ENCODE data around the gene PRRC2C. TPM values are rescaled to one million over a fixed set of nuclear protein-coding genes. Genes with fewer than 3 reads are reported as not detected.

The PRRC2C gene
- polyA plus RNA-seq, 2 of the 4 experiments (the other 2 are of a cell fraction): 50.3 to 96.3 TPM

GRCh38 chr1:171530676-171531075 lies 45.3 kb downstream of the PRRC2C start:
- FAIRE-seq: peak; percentile 63
- CTCF ChIA-PET: no interaction called here
- POLR2A ChIA-PET: no interaction called here
- 92% methylated on average over 3 of the region's 3 CpGs for WGBS (ENCODE audit: missing lambda C conversion rate)
- no peak overlapping the region for H3K27ac ChIP-seq
- no peaks in the 10 kb centered on the region for H3K9me3 ChIP-seq
- H3K4me2 ChIP-seq: no peak overlapping the region
- no peak for ATAC-seq
- DNase-seq (ENCODE audit: low read depth in 1 of 2, low spot score in 1 of 2): no peak
- H3K4me3 ChIP-seq: no peak overlapping the region
- TF ChIP-seq JUNB (IDR thresholded peaks at IDR 0.05): no peak
- TF ChIP-seq MYC (IDR thresholded peaks at IDR 0.05; ENCODE audit: borderline replicate concordance, low read length): no peak
- TF ChIP-seq ATOH8 (CRISPR knock-in tag; IDR thresholded peaks at IDR 0.05; ENCODE audit: low read depth): no peak
- TF ChIP-seq HOXB5 (CRISPR knock-in tag; IDR thresholded peaks at IDR 0.05): no peak
- TF ChIP-seq CHD2 (IDR thresholded peaks at IDR 0.05; ENCODE audit: low read length, partially characterized antibody): no peak
- no peaks in the 10 kb centered on the region for H3K4me1 ChIP-seq

GRCh38 chr1:171532520-171532919 lies 47.2 kb downstream of the PRRC2C start:
- CTCF ChIA-PET: no interaction called here
- POLR2A ChIA-PET: no interaction called here
- DNase-seq (ENCODE audit: low read depth in 1 of 2, low spot score in 1 of 2): no peak
- WGBS (ENCODE audit: missing lambda C conversion rate): 92% methylated on average over 7 of the region's 7 CpGs
- TF ChIP-seq FOSB (CRISPR knock-in tag; IDR thresholded peaks at IDR 0.05) (no peak), FOSL2 (IDR thresholded peaks at IDR 0.05) (no peak), FOSL2 (CRISPR knock-in tag; IDR thresholded peaks at IDR 0.05) (no peak), E2F6 (IDR thresholded peaks at IDR 0.05; ENCODE audit: borderline replicate concordance, low read depth) (no peak), NPAS2 (CRISPR knock-in tag; IDR thresholded peaks at IDR 0.05; ENCODE audit: borderline replicate concordance) (no peak), KDM1A (IDR thresholded peaks at IDR 0.05; ENCODE audit: low read depth) (no peak), RCOR1 (IDR thresholded peaks at IDR 0.05; ENCODE audit: low read depth, low read length) (no peak), CHD2 (IDR thresholded peaks at IDR 0.05; ENCODE audit: low read length, partially characterized antibody) (no peak), USF2 (IDR thresholded peaks at IDR 0.05) (no peak), PHF8 (IDR thresholded peaks at IDR 0.05; ENCODE audit: borderline replicate concordance, low read depth) (no peak), REST (IDR thresholded peaks at IDR 0.05) (no peak), EHMT2 (IDR thresholded peaks at IDR 0.05; ENCODE audit: low read depth) (no peak), HEYL (CRISPR knock-in tag; IDR thresholded peaks at IDR 0.05) (no peak), RNF2 (IDR thresholded peaks at IDR 0.05; ENCODE audit: borderline replicate concordance, low read depth) (no peak), EP300 (IDR thresholded peaks at IDR 0.05) (no peak), HDAC2 (IDR thresholded peaks at IDR 0.05) (no peak), RAD21 (conservative IDR thresholded peaks at IDR 0.05 in 1 of 2, IDR thresholded peaks at IDR 0.05 in 1 of 2) (no peak), NFE2L2 (conservative IDR thresholded peaks at IDR 0.05; ENCODE audit: low read length) (no peak), GATA3 (IDR thresholded peaks at IDR 0.05; ENCODE audit: borderline replicate concordance) (no peak)
- Histone ChIP-seq H3K4me1 (no peaks in the 10 kb centered on the region), H3K4me3 (no peak overlapping the region), H3K27ac (no peak overlapping the region), H3K9me3 (no peaks in the 10 kb centered on the region), H3K4me2 (no peak overlapping the region)
- no peak for FAIRE-seq
- ATAC-seq: no peak

Data from A549 (cell line).